ENCODE data around the gene PRKCH. TPM values are rescaled to one million over a fixed set of nuclear protein-coding genes. Genes with fewer than 3 reads are reported as not detected.

The PRKCH gene
- total RNA-seq, 2 donors from 2014 or later: 27.6 to 33.9 TPM

GRCh38 chr14:61573321-61573720 lies 251.9 kb downstream of the PRKCH start:
- Histone ChIP-seq H3K27ac (peak overlapping the region in 1 of 2 donors; percentile 7), H3K27me3 (replicated peaks; ENCODE audit: insufficient read depth) (no peaks in the 10 kb centered on the region), H3K36me3 (no peaks in the 10 kb centered on the region), H3K9me3 (no peaks in the 10 kb centered on the region), H3K4me1 (replicated peaks) (no peaks in the 10 kb centered on the region), H3K4me3 (no peak overlapping the region)
- TF ChIP-seq POLR2AphosphoS5 (IDR thresholded peaks at IDR 0.05) (no peak), POLR2A (IDR thresholded peaks at IDR 0.05) (no peak), CTCF (IDR thresholded peaks at IDR 0.05) (no peak)
- no peak for DNase-seq (ENCODE audit: low spot score)
- intact Hi-C loops (cut with DNase I): no loop called here
- 77% methylated on average over 3 of the region's 3 CpGs for WGBS

DNA sequence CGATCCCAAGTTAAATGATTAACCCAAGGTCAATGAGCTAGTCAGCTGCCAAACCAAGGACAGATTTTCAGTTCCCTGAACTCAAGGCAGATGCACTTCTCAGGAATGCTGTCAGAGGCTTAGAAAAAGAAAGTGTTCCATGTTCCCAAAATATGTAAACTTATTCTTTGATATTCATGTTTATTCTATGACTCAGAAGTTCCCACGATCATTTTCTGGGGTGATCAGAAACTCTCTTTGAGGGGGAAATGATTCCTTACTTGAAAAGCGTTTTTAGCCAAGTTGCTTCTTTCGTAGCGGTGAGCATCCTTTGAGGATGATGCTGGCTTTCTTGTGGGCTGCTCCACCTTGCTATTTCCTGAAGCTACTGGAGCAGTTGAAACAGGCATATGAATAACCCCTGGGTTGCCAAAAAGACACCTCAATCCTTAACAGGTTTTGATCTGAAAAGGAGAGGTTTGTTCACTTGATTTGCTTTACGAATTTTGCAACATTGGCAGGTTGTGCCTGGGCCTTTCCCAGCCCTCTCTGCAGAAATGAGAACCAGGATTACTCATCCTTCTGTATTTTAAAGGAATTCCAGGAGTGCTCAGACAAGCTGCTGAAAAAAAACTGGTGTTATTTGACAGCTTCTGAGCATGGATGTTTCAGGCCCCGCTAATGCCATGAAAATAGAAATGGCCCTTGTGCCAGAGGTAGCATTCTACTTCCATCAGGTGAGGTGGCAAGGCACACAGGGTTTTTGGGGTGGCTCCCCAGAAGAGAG lies 252.6 kb downstream of the PRKCH start:
- WGBS: 39% methylated on average over 7 of the region's 7 CpGs
- H3K4me1 ChIP-seq (replicated peaks): no peaks in the 10 kb centered on the region
- no peaks in the 10 kb centered on the region for H3K36me3 ChIP-seq
- intact Hi-C loops (cut with DNase I): no loop called here
- H3K4me3 ChIP-seq: no peak overlapping the region
- TF ChIP-seq CTCF (IDR thresholded peaks at IDR 0.05) (no peak), POLR2AphosphoS5 (IDR thresholded peaks at IDR 0.05) (no peak), POLR2A (IDR thresholded peaks at IDR 0.05) (no peak)
- no peaks in the 10 kb centered on the region for H3K9me3 ChIP-seq
- no peaks in the 10 kb centered on the region for H3K27me3 ChIP-seq (replicated peaks; ENCODE audit: insufficient read depth)
- no peak for DNase-seq (ENCODE audit: low spot score)
- H3K27ac ChIP-seq: peak overlapping the region in 1 of 2 donors; percentile 7

GRCh38 chr14:61574514-61574807 lies 253.1 kb downstream of the PRKCH start:
- Histone ChIP-seq H3K27ac (no peak overlapping the region), H3K4me3 (no peak overlapping the region), H3K4me1 (replicated peaks) (no peaks in the 10 kb centered on the region), H3K36me3 (no peaks in the 10 kb centered on the region), H3K27me3 (replicated peaks; ENCODE audit: insufficient read depth) (no peaks in the 10 kb centered on the region), H3K9me3 (no peaks in the 10 kb centered on the region)
- WGBS: 83% methylated on average over 7 of the region's 7 CpGs
- no peak for DNase-seq (ENCODE audit: low spot score)
- intact Hi-C loops (cut with DNase I): no loop called here
- TF ChIP-seq POLR2A (IDR thresholded peaks at IDR 0.05): no peak
- TF ChIP-seq POLR2AphosphoS5 (IDR thresholded peaks at IDR 0.05): no peak
- no peak for TF ChIP-seq CTCF (IDR thresholded peaks at IDR 0.05)

GRCh38 chr14:61575126-61575525 lies 253.7 kb downstream of the PRKCH start:
- H3K9me3 ChIP-seq: no peaks in the 10 kb centered on the region
- TF ChIP-seq POLR2A (IDR thresholded peaks at IDR 0.05) (no peak), POLR2AphosphoS5 (IDR thresholded peaks at IDR 0.05) (no peak), CTCF (IDR thresholded peaks at IDR 0.05) (no peak)
- DNase-seq (ENCODE audit: low spot score): no peak
- no peaks in the 10 kb centered on the region for H3K27me3 ChIP-seq (replicated peaks; ENCODE audit: insufficient read depth)
- intact Hi-C loops (cut with DNase I): no loop called here
- WGBS: 91% methylated on average over 3 of the region's 3 CpGs
- H3K4me1 ChIP-seq (replicated peaks): no peaks in the 10 kb centered on the region
- H3K27ac ChIP-seq: no peak overlapping the region
- H3K4me3 ChIP-seq: no peak overlapping the region
- H3K36me3 ChIP-seq: no peaks in the 10 kb centered on the region

GRCh38 chr14:61575551-61576150 lies 254.3 kb downstream of the PRKCH start:
- no peaks in the 10 kb centered on the region for H3K9me3 ChIP-seq
- TF ChIP-seq POLR2A (IDR thresholded peaks at IDR 0.05) (no peak), POLR2AphosphoS5 (IDR thresholded peaks at IDR 0.05) (no peak), CTCF (IDR thresholded peaks at IDR 0.05) (no peak)
- no peaks in the 10 kb centered on the region for H3K4me1 ChIP-seq (replicated peaks)
- no peaks in the 10 kb centered on the region for H3K36me3 ChIP-seq
- no peak overlapping the region for H3K27ac ChIP-seq
- no peak for DNase-seq (ENCODE audit: low spot score)
- intact Hi-C loops (cut with DNase I): no loop called here
- H3K4me3 ChIP-seq: no peak overlapping the region
- H3K27me3 ChIP-seq (replicated peaks; ENCODE audit: insufficient read depth): no peaks in the 10 kb centered on the region
- 93% methylated on average over 6 of the region's 6 CpGs for WGBS
